ENCODE results near the gene COBL. TPM values are rescaled to one million over a fixed set of nuclear protein-coding genes. Genes with fewer than 3 reads are reported as not detected.

Gene COBL
- total RNA-seq, 1 donor from 2014 or later: 25.7 TPM

GRCh38 chr7:51142741-51143385, 173.7 kb downstream of the COBL start:
- Mint-ChIP-seq H3K9me3 (no peaks in the 10 kb centered on the region), H3K27me3 (no peaks in the 10 kb centered on the region), H3K36me3 (peaks cover 3% of the 10 kb centered on the region), H3K4me3 (no peak overlapping the region), H3K4me1 (ENCODE audit: unreplicated experiment) (no peaks in the 10 kb centered on the region), H3K27ac (peak overlapping the region; percentile 9)
- TF ChIP-seq CTCF (conservative IDR thresholded peaks at IDR 0.05): no peak
- no peak for DNase-seq (ENCODE audit: extremely low spot score, unreplicated experiment)

- Mint-ChIP-seq H3K9me3 (no peaks in the 10 kb centered on the region), H3K4me1 (ENCODE audit: unreplicated experiment) (no peaks in the 10 kb centered on the region), H3K4me3 (no peak overlapping the region), H3K36me3 (peaks cover 3% of the 10 kb centered on the region), H3K27me3 (no peaks in the 10 kb centered on the region), H3K27ac (peak overlapping the region; percentile 15)
- TF ChIP-seq CTCF (conservative IDR thresholded peaks at IDR 0.05): peak; percentile 75
- no peak for DNase-seq (ENCODE audit: extremely low spot score, unreplicated experiment)
These were observed 175.1 kb downstream of the COBL start for GRCh38 chr7:51141451-51142003.

- H3K9me3 Mint-ChIP-seq: no peaks in the 10 kb centered on the region
- H3K4me1 Mint-ChIP-seq (ENCODE audit: unreplicated experiment): no peaks in the 10 kb centered on the region
- H3K4me3 Mint-ChIP-seq: no peak overlapping the region
- H3K27ac Mint-ChIP-seq: no peak overlapping the region
- TF ChIP-seq CTCF (conservative IDR thresholded peaks at IDR 0.05): no peak
- DNase-seq (ENCODE audit: extremely low spot score, unreplicated experiment): no peak
- H3K36me3 Mint-ChIP-seq: no peaks in the 10 kb centered on the region
- H3K27me3 Mint-ChIP-seq: no peaks in the 10 kb centered on the region
These were observed 176.1 kb downstream of the COBL start for GRCh38 chr7:51140199-51141164.

GRCh38 chr7:51139796-51140195, 176.8 kb downstream of the COBL start:
- DNase-seq (ENCODE audit: extremely low spot score, unreplicated experiment): no peak
- H3K4me3 Mint-ChIP-seq: no peak overlapping the region
- H3K4me1 Mint-ChIP-seq (ENCODE audit: unreplicated experiment): no peaks in the 10 kb centered on the region
- no peaks in the 10 kb centered on the region for H3K9me3 Mint-ChIP-seq
- no peaks in the 10 kb centered on the region for H3K27me3 Mint-ChIP-seq
- H3K27ac Mint-ChIP-seq: no peak overlapping the region
- H3K36me3 Mint-ChIP-seq: no peaks in the 10 kb centered on the region
- no peak for TF ChIP-seq CTCF (conservative IDR thresholded peaks at IDR 0.05)

- Mint-ChIP-seq H3K27ac (no peak overlapping the region), H3K4me3 (no peak overlapping the region), H3K9me3 (no peaks in the 10 kb centered on the region), H3K36me3 (no peaks in the 10 kb centered on the region), H3K4me1 (ENCODE audit: unreplicated experiment) (no peaks in the 10 kb centered on the region), H3K27me3 (no peaks in the 10 kb centered on the region)
- no peak for TF ChIP-seq CTCF (conservative IDR thresholded peaks at IDR 0.05)
- DNase-seq (ENCODE audit: extremely low spot score, unreplicated experiment): no peak
These were observed 178.2 kb downstream of the COBL start for GRCh38 chr7:51138123-51139085.

Data from type B pancreatic cell (in vitro differentiated cells).